HepG2 (cell line): Measurements from ENCODE around the gene IL17C. TPM values are rescaled to one million over a fixed set of nuclear protein-coding genes. Genes with fewer than 3 reads are reported as not detected.
A peak's percentile ranks its signal among the peaks of the same experiment; 100 is the strongest.

ENCODE experiments used
- ATAC-seq: fragments of 200-7000 bp; cut with Tn5 transposase; 3 replicates; pipeline ENCODE4 v1.9.1; 2020; ENCODE audit warnings: mild to moderate bottlenecking, moderate library complexity
- BruUV-seq: library from RNA; stranded (reverse); fragments of 400-500 nt; replicated peaks from 2 replicates; lab custom pipeline; 2021; lab: Mats Ljungman, UMichigan
- CTCF ChIA-PET: fragments of 300-600 bp; formaldehyde crosslinking; extraction: SDS; loops from one replicate; lab custom pipeline; 2021; ENCODE audit warnings: low total read pairs, inconsistent platforms, low intra/inter-chr PET ratio; lab: Yijun Ruan, JAX
- POLR2A ChIA-PET: fragments of 350-600 bp; sonication (Branson Sonifier 250); formaldehyde crosslinking; loops from one replicate; lab custom pipeline; 2020; ENCODE audit warnings: antibody characterized with exemption, inconsistent platforms; lab: Yijun Ruan, JAX
- DNase-seq: peaks from one replicate; pipeline ENCODE4 v3.0.0-alpha.2; 2015; ENCODE audit warnings: low spot score
- FAIRE-seq: peaks from 3 replicates; lab custom pipeline; 2011; peaks lifted over from hg19 to GRCh38; lab: Jason Lieb, UNC
- H2AFZ ChIP-seq: one replicate; pipeline ENCODE4 v1.6.1; 2011; ENCODE audit warnings: low read length, inconsistent platforms
- H3K27ac ChIP-seq: fragments of 300-600 bp; 3 replicates; pipeline ENCODE4 v1.8.0; 2011; ENCODE audit warnings: mixed run types, mild to moderate bottlenecking, mixed read lengths, low read length, inconsistent platforms; ENCODE audit not compliant: insufficient read depth; ENCODE audit errors: extremely low read length
- H3K27me3 ChIP-seq, 2 experiments: fragments of 200-600 bp in 1 of 2; 2 replicates in 1 of 2; 3 replicates in 1 of 2; pipeline versions ENCODE4 v1.6.0 to v1.8.0; 2011; ENCODE audit warnings: low read length in 2 of 2, mild to moderate bottlenecking in 2 of 2, moderate library complexity in 2 of 2, inconsistent platforms in 1 of 2; ENCODE audit not compliant: insufficient read depth in 2 of 2, control insufficient read depth in 1 of 2
- H3K36me3 ChIP-seq, 2 experiments: fragments of 200-600 bp in 1 of 2; replicated peaks in 1 of 2; 2 replicates in 1 of 2; 3 replicates in 1 of 2; pipeline versions ENCODE4 v1.5.1 to v1.8.0; 2011; ENCODE audit warnings: low read length in 2 of 2, inconsistent platforms in 1 of 2; ENCODE audit not compliant: insufficient read depth in 2 of 2, control insufficient read depth in 1 of 2
- H3K4me1 ChIP-seq: 2 replicates; pipeline ENCODE4 v1.5.1; 2012; ENCODE audit warnings: low read length, inconsistent platforms; ENCODE audit not compliant: insufficient read depth
- H3K4me2 ChIP-seq: 2 replicates; pipeline ENCODE4 v1.6.0; 2011; ENCODE audit warnings: low read depth, low read length, inconsistent platforms
- H3K4me3 ChIP-seq, 3 experiments: fragments of 200-600 bp in 1 of 3; sonication (generic), shearing (Covaris generic) in 1 of 3; replicated peaks in 1 of 3; 2 replicates each; pipeline ENCODE4 v1.5.1; 2011 to 2016; ENCODE audit warnings: low read length in 3 of 3, inconsistent platforms in 2 of 3, low read depth in 2 of 3, mild to moderate bottlenecking in 2 of 3, control low read depth in 1 of 3, mixed read lengths in 1 of 3; ENCODE audit not compliant: insufficient read depth in 1 of 3
- H3K79me2 ChIP-seq: one replicate; pipeline ENCODE4 v1.6.1; 2011; ENCODE audit warnings: low read length, inconsistent platforms; ENCODE audit not compliant: insufficient read depth
- H3K9ac ChIP-seq: 2 replicates; pipeline ENCODE4 v1.6.0; 2011; ENCODE audit warnings: mild to moderate bottlenecking, low read depth, low read length, inconsistent platforms; ENCODE audit not compliant: insufficient read depth
- H3K9me3 ChIP-seq: 2 replicates; pipeline ENCODE4 v1.5.1; 2012; ENCODE audit warnings: mild to moderate bottlenecking, low read length
- H4K20me1 ChIP-seq: 2 replicates; pipeline ENCODE4 v1.6.0; 2011; ENCODE audit warnings: inconsistent platforms, mild to moderate bottlenecking, low read length, moderate library complexity; ENCODE audit not compliant: insufficient read depth
- CEBPB ChIP-seq: IDR thresholded peaks from 2 replicates; pipeline ENCODE4 v1.6.1; 2011; ENCODE audit warnings: low read depth, low read length, improper control_type of control experiment, borderline replicate concordance
- GTF2F1 ChIP-seq: fragments of 150-350 bp; IDR thresholded peaks from 2 replicates; pipeline ENCODE4 v1.6.1; 2014; ENCODE audit warnings: low read length
- KLF12 ChIP-seq: sonication (generic); formaldehyde crosslinking; IDR thresholded peaks from 2 replicates; pipeline ENCODE4 v1.4.0; 2020; ENCODE audit warnings: missing genetic modification reagents, borderline replicate concordance
- PAF1 ChIP-seq: IDR thresholded peaks from 2 replicates; pipeline ENCODE4 v1.6.1; 2016; ENCODE audit warnings: missing genetic modification reagents, missing compliant biosample characterization
- ZNF20 ChIP-seq: sonication (generic); formaldehyde crosslinking; IDR thresholded peaks from 2 replicates; pipeline ENCODE4 v1.4.0; 2020; ENCODE audit warnings: mild to moderate bottlenecking, moderate library complexity, missing genetic modification reagents
- ZNF576 ChIP-seq: sonication (generic); formaldehyde crosslinking; IDR thresholded peaks from 2 replicates; pipeline ENCODE4 v1.4.0; 2020; ENCODE audit warnings: mild to moderate bottlenecking, missing genetic modification reagents
- ZNF770 ChIP-seq: sonication (generic); formaldehyde crosslinking; IDR thresholded peaks from 2 replicates; pipeline ENCODE4 v1.5.0; 2020; ENCODE audit warnings: mild to moderate bottlenecking, missing genetic modification reagents
- whole genome bisulfite sequencing: methylation state at CpG from one replicate; pipeline ENCODE4 v1.1.6; 2017; ENCODE audit warnings: low lambda C conversion rate; 5-methylcytosine and 5-hydroxymethylcytosine counted together
- in situ Hi-C: cut with HindIII; loops from 2 replicates; pipeline ENCODE4 v1.10.0; 2017; ENCODE audit warnings: low pct_unique_long_range_greater_than_20kb; ENCODE audit not compliant: extremely low pct_ligation_motif_present
- intact Hi-C: fragments of 100-400 bp; cut with micrococcal nuclease; formaldehyde crosslinking; loops from one replicate; pipeline ENCODE4 v1.10.0; 2022; ENCODE audit not compliant: unreplicated experiment
- polyA plus RNA-seq, 8 experiments: library from polyadenylated mRNA; depleted of rRNA in 3 of 8; stranded (reverse) in 7 of 8; unstranded in 1 of 8; fragments of >200 nt; fragmentation: Illumina TruSeq in 4 of 8; extraction: Trizol in 4 of 8; gene quantifications; 2 replicates each; pipeline versions ENCODE4 v1.2.1 to v1.2.3, GENCODE V29; 2011 to 2016; ENCODE audit warnings: low read depth in 4 of 8, missing spikeins in 1 of 8, mixed read lengths in 1 of 8; ENCODE audit not compliant: insufficient read depth in 1 of 8
- total RNA-seq, 5 experiments: library from RNA; depleted of rRNA; stranded (reverse); fragments of >200 nt; fragmentation: Illumina TruSeq; extraction: Trizol; gene quantifications; 2 replicates each; pipeline ENCODE4 v1.2.3, GENCODE V29; 2016; ENCODE audit warnings: low read depth in 1 of 5
- TF ChIP-seq, protein P1 (sequence below): sonication (generic); formaldehyde crosslinking; IDR thresholded peaks from 2 replicates; pipeline ENCODE4 v1.4.0; 2020; ENCODE audit warnings: mild to moderate bottlenecking, missing genetic modification reagents

The IL17C gene
- total and polyA plus RNA-seq, 2 of the 13 experiments (the other 11 are each of a cell fraction or from before 2014, with no cell fraction given) = not detected

DNA sequence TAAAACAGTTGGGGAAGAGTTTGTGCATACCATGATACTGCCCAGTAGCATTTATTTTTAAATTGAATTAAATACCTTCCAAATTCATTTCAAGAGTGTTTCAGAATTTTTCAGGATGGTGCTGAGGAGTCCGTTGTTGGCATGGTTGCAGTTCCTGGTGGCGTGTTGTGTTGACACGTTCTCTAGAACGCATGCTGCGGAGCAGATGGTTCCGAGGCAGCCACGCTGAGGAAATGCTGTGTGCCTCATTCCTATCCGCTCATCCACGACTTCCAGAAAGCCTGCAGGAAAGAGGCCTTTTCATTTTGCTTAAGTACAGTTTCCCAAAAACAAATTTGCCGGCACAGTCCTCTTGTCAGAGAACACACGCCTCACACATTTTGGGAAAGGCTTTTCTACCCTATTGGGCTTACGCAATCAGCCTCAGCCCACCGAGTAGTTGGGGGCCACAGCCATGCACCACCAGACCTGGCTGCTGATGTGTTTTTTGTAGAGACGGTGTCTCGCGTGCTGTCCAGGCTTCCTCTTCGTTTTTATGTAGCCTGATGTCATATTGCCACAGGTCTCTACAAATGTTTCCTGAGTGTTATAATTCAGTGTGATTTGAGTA, 32.1 kb upstream of the IL17C start:
- WGBS = 97% methylated on average over 17 of the region's 17 CpGs
- no TSS peak for BruUV-seq
- Histone ChIP-seq H3K27ac (no peak overlapping the region), H3K27me3 (no peaks in the 10 kb centered on the region), H2AFZ (no peak overlapping the region), H3K9me3 (no peaks in the 10 kb centered on the region), H3K36me3 (peaks cover 40 to 78% of the 10 kb centered on the region in 2 experiments), H3K4me1 (peaks cover 10% of the 10 kb centered on the region), H3K9ac (no peak overlapping the region), H4K20me1 (no peaks in the 10 kb centered on the region; the same call in 1 of the 2 replicates), H3K4me2 (no peak overlapping the region), H3K4me3 (no peak overlapping the region), H3K79me2 (no peaks in the 10 kb centered on the region)
- FAIRE-seq = no peak
- intact Hi-C loops = no loop called here
- POLR2A ChIA-PET = no interaction called here
- in situ Hi-C loops = no loop called here
- no peak for ATAC-seq
- CTCF ChIA-PET = no interaction called here
- DNase-seq = no peak
- no peak for TF ChIP-seq ZNF576 (CRISPR knock-in tag)
- no peak for TF ChIP-seq ZNF20 (CRISPR knock-in tag)
- TF ChIP-seq GTF2F1 = no peak
- TF ChIP-seq, protein P1, sequence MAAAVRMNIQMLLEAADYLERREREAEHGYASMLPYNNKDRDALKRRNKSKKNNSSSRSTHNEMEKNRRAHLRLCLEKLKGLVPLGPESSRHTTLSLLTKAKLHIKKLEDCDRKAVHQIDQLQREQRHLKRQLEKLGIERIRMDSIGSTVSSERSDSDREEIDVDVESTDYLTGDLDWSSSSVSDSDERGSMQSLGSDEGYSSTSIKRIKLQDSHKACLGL (CRISPR knock-in tag) = no peak
- no peak for TF ChIP-seq PAF1
- TF ChIP-seq ZNF770 = no peak
- peak; percentile 79 for TF ChIP-seq CEBPB
- no peak for TF ChIP-seq KLF12 (CRISPR knock-in tag)
